AG04450 (cell line): ENCODE data around the gene PNP. TPM values are rescaled to one million over a fixed set of nuclear protein-coding genes. Genes with fewer than 3 reads are reported as not detected.

Experiments
- CTCF ChIA-PET: fragments of 300-600, 350-600 bp; formaldehyde crosslinking; extraction: SDS; loops from one replicate; lab custom pipeline; 2022; ENCODE audit warnings: antibody characterized with exemption, inconsistent platforms; lab: Charles Lee
- POLR2A ChIA-PET: fragments of 350-600 bp; formaldehyde crosslinking; extraction: SDS; loops from one replicate; lab custom pipeline; 2021; ENCODE audit warnings: antibody characterized with exemption, inconsistent platforms; lab: Yijun Ruan, JAX
- DNase-seq: peaks from one replicate; pipeline ENCODE4 v3.0.0-alpha.2; 2011; ENCODE audit warnings: low read depth, low spot score
- H3K27ac ChIP-seq: one replicate; pipeline ENCODE4 v1.5.1; 2012; ENCODE audit warnings: low read depth, low read length, control low read depth
- H3K27me3 ChIP-seq: one replicate; pipeline ENCODE4 v1.6.0; 2012; ENCODE audit warnings: low read length; ENCODE audit not compliant: control insufficient read depth, insufficient read depth
- H3K4me3 ChIP-seq: 2 replicates; pipeline ENCODE4 v1.5.1; 2011; ENCODE audit warnings: mild to moderate bottlenecking, low read depth, low read length, control low read depth
- H3K9me3 ChIP-seq: 2 replicates; pipeline ENCODE4 v1.5.1; 2012; ENCODE audit warnings: low read length; ENCODE audit not compliant: control insufficient read depth, insufficient read depth
- polyA plus RNA-seq: library from polyadenylated mRNA; depleted of rRNA; stranded (reverse); fragments of >200 nt; gene quantifications from 2 replicates; pipeline ENCODE4 v1.2.3, GENCODE V29; 2011
- TF ChIP-seq, protein P1 (sequence below): IDR thresholded peaks from 2 replicates; pipeline ENCODE4 v1.5.1; 2011; ENCODE audit warnings: low read depth, low read length, control low read depth, inconsistent platforms

PNP gene
- polyA plus RNA-seq, 1 experiment: 23.1 TPM

DNA sequence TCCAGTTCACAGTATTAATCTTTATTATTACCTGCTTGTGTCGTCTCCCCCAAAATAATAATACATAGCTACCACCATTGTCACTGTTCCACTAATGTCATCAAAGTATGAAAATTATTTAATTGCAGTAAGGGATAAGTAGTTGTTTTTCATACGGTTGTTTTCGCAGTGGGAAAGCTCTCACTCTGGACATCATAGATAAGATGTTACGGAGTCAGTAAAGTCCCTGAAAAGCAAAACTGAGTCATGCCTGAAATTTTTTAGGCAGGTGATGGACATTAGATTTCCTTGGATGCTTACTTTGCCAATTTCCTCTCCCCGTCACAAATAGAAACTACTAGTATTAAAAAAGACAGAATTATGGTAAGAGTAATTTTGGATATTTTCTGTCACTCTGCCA, 13.2 kb downstream of the PNP start:
- H3K27ac ChIP-seq: no peak overlapping the region
- POLR2A ChIA-PET: no interaction called here
- CTCF ChIA-PET: interaction anchor here (0.6 to 1.0 kb wide), 2 partner anchors 67 to 74 kb away, joined by 3 read pairs; no protein-coding TSS in a partner anchor
- H3K27me3 ChIP-seq: no peaks in the 10 kb centered on the region
- TF ChIP-seq, protein P1, sequence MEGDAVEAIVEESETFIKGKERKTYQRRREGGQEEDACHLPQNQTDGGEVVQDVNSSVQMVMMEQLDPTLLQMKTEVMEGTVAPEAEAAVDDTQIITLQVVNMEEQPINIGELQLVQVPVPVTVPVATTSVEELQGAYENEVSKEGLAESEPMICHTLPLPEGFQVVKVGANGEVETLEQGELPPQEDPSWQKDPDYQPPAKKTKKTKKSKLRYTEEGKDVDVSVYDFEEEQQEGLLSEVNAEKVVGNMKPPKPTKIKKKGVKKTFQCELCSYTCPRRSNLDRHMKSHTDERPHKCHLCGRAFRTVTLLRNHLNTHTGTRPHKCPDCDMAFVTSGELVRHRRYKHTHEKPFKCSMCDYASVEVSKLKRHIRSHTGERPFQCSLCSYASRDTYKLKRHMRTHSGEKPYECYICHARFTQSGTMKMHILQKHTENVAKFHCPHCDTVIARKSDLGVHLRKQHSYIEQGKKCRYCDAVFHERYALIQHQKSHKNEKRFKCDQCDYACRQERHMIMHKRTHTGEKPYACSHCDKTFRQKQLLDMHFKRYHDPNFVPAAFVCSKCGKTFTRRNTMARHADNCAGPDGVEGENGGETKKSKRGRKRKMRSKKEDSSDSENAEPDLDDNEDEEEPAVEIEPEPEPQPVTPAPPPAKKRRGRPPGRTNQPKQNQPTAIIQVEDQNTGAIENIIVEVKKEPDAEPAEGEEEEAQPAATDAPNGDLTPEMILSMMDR: no peak
- DNase-seq: no peak
- H3K9me3 ChIP-seq: no peaks in the 10 kb centered on the region
- H3K4me3 ChIP-seq: no peak overlapping the region

DNA sequence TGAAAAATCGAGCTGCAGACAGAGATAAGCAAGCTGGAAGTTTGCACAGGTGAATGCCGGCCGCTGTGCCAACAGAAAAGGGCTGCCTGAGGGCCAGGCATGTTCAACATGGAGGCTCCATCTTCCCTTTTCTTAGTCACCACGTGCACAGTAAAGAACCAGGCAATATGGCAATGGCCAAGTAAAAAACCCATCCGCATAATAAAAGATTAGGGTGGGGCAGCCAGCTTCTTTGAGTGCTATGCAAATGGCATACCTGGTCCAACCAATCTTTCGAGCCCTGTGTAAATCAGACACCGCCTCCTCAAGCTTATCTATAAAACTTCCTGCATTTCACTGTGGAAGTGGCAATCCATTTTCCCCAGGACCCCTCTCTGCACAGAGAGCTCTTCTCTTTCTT, 16.7 kb downstream of the PNP start:
- DNase-seq: no peak
- CTCF ChIA-PET: no interaction called here
- POLR2A ChIA-PET: no interaction called here
- no peaks in the 10 kb centered on the region for H3K9me3 ChIP-seq
- TF ChIP-seq, protein P1: no peak
- H3K27me3 ChIP-seq: no peaks in the 10 kb centered on the region
- H3K4me3 ChIP-seq: no peak overlapping the region
- no peak overlapping the region for H3K27ac ChIP-seq

- H3K9me3 ChIP-seq: no peaks in the 10 kb centered on the region
- TF ChIP-seq, protein P1: no peak
- H3K27ac ChIP-seq: no peak overlapping the region
- DNase-seq: no peak
- POLR2A ChIA-PET: no interaction called here
- no peak overlapping the region for H3K4me3 ChIP-seq
- no peaks in the 10 kb centered on the region for H3K27me3 ChIP-seq
- CTCF ChIA-PET: interaction anchor here (1.3 kb wide), 1 partner anchor 44 kb away, joined by 3 read pairs; no protein-coding TSS in a partner anchor
Measured at GRCh38 chr14:20486684-20487395, 17.6 kb downstream of the PNP start.

- no peaks in the 10 kb centered on the region for H3K9me3 ChIP-seq
- TF ChIP-seq, protein P1: no peak
- H3K4me3 ChIP-seq: no peak overlapping the region
- H3K27me3 ChIP-seq: no peaks in the 10 kb centered on the region
- ChIA-PET POLR2A (interaction anchor here (1.1 kb wide), 1 partner anchor 11 kb away, joined by 3 read pairs; no protein-coding TSS in a partner anchor), CTCF (interaction anchor here (1.3 kb wide), 1 partner anchor 43 kb away, joined by 3 read pairs; no protein-coding TSS in a partner anchor)
- H3K27ac ChIP-seq: no peak overlapping the region
- no peak for DNase-seq
Measured at GRCh38 chr14:20487396-20487725, 18.2 kb downstream of the PNP start.
